Suprapubic skin (tissue), 4 donors: ENCODE data around the gene NIPSNAP3A.

Experiments used
- EP300 ChIP-seq: sonication (generic); formaldehyde crosslinking; IDR thresholded peaks from one replicate; pipeline ENCODE4 v1.6.1; 2017; ENCODE audit warnings: antibody characterized with exemption
- POLR2A ChIP-seq, 2 donors: fragments of 450-650 bp; IDR thresholded peaks; one replicate each; pipeline ENCODE4 v1.6.1; 2017; ENCODE audit warnings: antibody characterized with exemption in 2 of 2, mild to moderate bottlenecking in 2 of 2, moderate library complexity in 2 of 2
- POLR2AphosphoS5 ChIP-seq, 3 donors: sonication (generic); formaldehyde crosslinking; IDR thresholded peaks; one replicate each; pipeline ENCODE4 v1.6.1; 2017; ENCODE audit warnings: antibody characterized with exemption in 3 of 3
- TF ChIP-seq, protein P1 (sequence below), 2 donors: fragments of 200-600 bp in 1 of 2; fragments of 450-650 bp in 1 of 2; sonication (generic) in 1 of 2; IDR thresholded peaks; one replicate each; pipeline ENCODE4 v1.5.1; 2016 to 2019; ENCODE audit warnings: antibody characterized with exemption in 2 of 2, mild to moderate bottlenecking in 1 of 2, moderate library complexity in 1 of 2

DNA sequence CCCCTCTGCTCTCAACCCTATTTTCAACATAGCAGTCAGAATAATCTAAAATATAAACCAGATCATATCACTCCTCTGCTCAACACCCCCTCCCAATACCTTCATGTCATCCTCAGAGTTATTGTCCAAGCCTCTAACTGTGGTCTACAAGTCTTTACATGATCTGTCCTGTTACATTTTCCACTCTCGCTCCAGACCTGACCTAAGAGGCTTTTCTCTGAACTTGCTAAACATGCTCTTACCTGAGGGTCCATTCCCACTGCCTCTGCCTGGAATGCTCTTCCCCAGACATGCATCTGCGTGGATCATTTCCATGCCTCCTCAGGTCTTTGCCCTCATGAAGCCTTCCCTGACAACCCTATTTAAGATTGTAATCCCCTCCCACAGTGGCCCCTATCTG is 28.5 kb downstream of the NIPSNAP3A start:
- TF ChIP-seq EP300 (no peak), POLR2AphosphoS5 (IDR thresholded peaks at IDR 0.05) (no peak), POLR2A (IDR thresholded peaks at IDR 0.05) (no peak)
- TF ChIP-seq, protein P1, sequence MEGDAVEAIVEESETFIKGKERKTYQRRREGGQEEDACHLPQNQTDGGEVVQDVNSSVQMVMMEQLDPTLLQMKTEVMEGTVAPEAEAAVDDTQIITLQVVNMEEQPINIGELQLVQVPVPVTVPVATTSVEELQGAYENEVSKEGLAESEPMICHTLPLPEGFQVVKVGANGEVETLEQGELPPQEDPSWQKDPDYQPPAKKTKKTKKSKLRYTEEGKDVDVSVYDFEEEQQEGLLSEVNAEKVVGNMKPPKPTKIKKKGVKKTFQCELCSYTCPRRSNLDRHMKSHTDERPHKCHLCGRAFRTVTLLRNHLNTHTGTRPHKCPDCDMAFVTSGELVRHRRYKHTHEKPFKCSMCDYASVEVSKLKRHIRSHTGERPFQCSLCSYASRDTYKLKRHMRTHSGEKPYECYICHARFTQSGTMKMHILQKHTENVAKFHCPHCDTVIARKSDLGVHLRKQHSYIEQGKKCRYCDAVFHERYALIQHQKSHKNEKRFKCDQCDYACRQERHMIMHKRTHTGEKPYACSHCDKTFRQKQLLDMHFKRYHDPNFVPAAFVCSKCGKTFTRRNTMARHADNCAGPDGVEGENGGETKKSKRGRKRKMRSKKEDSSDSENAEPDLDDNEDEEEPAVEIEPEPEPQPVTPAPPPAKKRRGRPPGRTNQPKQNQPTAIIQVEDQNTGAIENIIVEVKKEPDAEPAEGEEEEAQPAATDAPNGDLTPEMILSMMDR (IDR thresholded peaks at IDR 0.05) = no peak
